A204.1 (cell line): ENCODE data around the gene ISLR.
"Not testable (repeated sequence)": the region's sequence is repeated elsewhere in the genome, so short reads cannot be mapped to it uniquely, and the experiment has no call there.

Experiments
- FAIRE-seq: peaks from 2 replicates; lab custom pipeline; 2012; peaks lifted over from hg19 to GRCh38; lab: Jason Lieb, UNC

ISLR gene

DNA sequence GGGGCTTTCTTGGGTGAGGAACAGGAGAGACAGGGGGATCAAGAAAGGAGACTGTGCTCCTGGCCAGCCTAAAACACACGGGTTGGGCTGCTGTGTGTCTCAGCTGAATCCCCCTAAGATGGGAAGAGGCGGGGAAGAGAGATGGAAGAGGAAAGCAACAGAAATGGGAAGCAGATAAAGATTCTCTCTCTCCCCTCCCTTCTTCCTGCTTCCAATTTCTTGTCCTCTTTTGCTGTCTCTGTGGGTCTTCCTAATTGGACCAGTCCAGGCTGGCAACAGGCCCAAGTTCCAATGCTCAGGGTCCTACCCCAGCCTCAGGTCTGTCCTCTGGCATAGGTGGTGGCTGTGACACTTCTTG, 36.0 kb upstream of the ISLR start:
- no peak for FAIRE-seq

- FAIRE-seq: no peak
Observed at GRCh38 chr15:74138642-74139041, 34.9 kb upstream of the ISLR start.

DNA sequence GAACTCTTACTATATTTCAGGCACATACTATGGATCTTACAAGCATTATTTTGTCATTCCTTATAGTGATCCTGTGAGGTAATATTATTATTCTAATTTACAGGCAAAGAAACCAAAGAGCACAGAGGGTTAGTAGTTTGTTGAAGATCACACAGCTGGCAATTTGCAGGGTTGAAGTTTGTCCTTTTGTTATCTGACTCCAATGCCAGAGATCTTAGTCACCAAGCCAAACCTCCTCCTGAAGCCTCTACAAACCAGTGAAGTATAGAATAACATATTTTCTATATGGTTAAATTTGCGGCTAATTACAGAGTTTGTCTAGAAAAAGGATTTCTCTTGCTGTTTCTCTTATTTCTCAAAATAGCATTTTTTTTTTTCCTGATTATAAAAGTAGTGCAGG, 31.9 kb upstream of the ISLR start:
- FAIRE-seq: no peak

DNA sequence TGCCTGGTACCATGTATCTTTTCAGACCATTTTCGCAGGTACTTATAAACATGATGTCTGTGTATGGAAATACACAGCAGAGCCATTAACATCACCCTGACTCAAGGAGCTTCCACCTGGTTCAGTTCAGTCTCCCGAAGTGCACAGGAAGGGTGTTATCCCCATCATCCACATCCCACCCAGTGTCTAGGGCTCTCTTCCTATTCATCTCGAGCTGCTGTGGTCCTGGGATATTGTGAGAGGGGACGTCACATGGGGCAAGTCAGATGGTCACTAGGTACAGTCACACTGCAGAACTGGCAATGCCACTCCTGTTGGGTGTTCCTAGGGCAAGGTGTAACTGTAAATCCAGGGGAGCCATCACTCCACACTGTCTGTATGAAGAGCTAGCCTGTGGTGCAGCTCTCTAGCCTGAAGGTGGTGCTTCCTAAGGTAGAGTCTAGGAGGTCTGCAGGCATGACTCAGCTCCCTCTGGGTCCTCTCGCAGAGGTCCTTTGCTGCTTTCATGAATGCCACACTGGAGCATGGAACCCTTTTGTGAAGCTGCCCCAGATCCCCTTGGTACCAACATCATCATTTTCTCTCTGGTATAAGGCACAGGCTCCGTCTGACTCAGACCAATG, 29.2 kb upstream of the ISLR start:
- no peak for FAIRE-seq

DNA sequence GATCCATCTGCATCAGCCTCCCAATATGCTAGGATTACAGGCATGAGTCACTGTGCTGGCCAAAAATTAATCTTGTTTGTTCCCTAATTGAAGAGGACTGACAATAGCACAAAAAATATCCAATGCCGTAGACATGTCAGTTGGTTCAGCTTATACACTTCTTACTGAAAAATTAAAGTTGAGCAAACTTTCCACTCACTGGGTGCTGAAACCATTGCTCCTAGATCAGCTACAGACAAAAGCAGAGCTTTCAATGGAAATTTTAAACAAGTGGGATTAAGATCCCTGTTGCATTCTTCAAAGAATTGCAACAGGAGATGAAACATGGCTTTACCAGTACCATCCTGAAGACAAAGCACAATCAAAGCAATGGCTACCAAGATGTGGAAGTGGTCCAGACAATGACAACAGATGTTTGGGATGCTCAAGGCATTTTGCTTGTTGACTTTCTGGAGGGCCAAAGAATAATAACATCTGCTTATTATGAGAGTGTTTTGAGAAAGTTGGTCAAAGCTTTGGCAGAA, 27.2 kb upstream of the ISLR start:
- no peak for FAIRE-seq

GRCh38 chr15:74147051-74147450, 26.5 kb upstream of the ISLR start:
- FAIRE-seq: no peak

GRCh38 chr15:74155766-74156417, 17.6 kb upstream of the ISLR start:
- FAIRE-seq: no peak

DNA sequence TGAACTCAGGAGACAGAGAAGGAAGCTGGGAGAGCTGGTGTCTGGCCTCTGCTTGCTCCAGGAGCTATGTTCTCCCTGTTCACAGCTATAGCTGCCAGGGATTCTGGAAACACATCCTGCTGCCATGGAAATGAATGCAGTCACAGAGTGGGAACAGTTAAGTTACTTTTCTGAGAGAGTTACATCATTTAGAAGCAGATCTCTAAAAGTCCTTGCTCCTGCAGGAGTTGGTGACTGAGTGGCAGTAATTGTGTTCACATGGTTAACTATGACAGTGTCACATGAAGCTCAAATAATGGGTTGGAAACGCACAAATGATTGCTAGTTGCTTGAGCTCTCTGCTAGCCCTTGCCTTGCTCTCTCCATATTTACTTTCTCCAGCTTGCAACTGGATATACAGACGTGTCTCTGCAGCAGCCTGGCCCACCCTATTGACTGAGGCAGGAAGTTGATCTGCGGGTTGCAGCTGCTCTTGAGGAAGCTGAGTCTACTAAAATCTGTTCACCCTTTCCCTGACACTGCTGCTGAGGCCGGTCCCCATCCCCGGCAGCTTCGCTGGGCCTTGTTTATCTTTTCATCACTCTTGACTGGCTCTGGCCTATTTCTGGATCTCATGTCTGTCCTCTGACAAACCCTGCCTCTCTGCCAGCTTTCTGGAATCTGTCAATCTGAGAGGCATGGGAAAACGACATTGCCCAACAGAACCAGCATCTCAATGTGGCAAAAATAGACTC, 16.7 kb upstream of the ISLR start:
- no peak for FAIRE-seq

GRCh38 chr15:74157868-74158827, 15.4 kb upstream of the ISLR start:
- no peak for FAIRE-seq

DNA sequence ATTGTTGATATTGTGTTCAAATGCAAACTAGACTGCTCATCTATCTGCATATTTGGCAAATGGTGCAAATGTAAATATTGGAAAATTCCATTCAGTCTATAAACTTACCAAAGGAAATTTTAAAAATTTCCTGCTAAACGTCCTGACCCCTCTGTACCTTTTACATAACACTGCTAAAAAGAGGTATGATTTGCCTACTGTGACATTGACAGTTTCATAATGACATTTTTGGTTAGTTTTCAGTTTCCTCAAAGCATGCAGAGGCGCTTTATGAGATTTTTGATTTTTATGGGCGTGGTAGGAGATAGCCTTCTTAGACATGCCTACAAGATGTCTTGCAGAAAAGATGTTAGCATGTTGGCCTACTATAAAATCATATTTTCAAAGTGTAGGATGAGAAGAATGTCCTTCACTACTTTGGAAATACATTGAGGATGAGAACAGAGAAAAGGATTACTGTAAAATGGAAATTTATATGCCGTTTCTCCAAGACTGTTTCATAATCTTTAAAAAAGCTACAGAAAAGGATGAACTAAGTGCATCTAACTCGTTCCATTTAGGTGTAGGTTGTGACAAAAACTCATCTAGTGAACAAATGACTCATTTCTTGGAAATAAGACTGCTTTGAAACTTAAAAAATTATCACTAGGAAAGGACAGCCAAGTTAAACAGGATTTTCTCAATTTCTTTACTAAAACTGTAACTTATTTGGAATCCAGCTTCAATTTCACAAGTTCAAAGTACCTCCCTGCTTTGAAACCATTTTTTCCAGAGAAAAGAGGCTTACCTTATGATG, 14.5 kb upstream of the ISLR start:
- no peak for FAIRE-seq

DNA sequence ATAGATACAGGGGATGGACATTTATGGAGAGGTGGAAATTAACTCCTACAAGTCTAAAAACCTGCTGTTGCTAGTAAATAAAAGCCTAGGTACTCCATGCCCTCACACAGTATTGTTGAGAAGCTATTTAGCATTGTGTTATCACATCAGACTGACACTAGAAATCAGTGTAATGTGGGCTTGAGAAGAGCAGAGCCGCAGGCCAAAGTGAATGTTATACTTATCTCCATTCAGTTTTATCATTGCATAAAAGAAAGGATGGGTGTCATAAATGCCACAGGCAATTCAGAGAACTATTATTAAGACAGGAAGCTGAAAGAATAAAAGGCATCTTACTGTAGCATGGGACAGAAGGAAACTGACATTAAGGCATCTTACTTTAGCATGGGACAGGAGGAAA, 13.7 kb upstream of the ISLR start:
- no peak for FAIRE-seq

GRCh38 chr15:74160390-74160789, 13.1 kb upstream of the ISLR start:
- FAIRE-seq: not testable (repeated sequence)

DNA sequence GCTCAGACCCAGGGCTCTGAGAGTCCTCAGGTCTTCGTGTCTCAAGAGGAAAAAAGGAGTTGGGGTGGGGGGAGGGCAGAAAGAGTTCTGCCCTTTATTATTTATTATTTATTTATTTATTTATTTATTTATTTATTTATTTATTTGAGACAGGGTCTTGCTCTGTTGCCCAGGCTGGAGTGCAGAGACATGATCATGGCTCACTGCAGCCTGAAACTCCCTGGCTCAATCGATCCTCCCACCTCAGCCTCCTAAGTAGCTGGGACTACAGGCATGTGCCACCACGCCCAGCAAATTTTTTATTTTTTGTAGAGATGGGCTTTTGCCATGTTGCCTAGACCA, 11.3 kb upstream of the ISLR start:
- FAIRE-seq: not testable (repeated sequence)

- FAIRE-seq: no peak
Observed at GRCh38 chr15:74165461-74165860, 8.0 kb upstream of the ISLR start.

- no peak for FAIRE-seq
Observed at GRCh38 chr15:74167891-74168331, 5.6 kb upstream of the ISLR start.

DNA sequence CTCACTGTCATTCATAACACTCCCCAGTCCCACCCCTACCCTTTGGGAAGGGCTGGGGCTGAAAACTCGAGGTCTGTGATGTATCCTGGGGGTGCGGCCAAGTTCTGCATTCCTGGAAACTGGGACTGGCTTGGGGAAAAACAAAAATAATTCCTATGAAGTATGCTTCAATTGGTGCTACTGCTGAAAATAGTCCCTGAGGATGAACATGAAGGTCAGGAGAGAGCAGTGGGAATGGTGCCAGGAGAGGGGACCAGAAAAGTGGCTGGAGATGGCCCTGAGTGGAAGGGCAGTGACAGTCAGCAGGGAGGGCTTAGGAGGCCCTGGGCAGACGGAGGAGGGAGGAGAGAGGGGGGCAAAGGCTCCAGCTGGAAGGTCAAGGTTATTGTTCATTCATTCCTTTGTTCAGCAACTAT, 4.8 kb upstream of the ISLR start:
- no peak for FAIRE-seq

DNA sequence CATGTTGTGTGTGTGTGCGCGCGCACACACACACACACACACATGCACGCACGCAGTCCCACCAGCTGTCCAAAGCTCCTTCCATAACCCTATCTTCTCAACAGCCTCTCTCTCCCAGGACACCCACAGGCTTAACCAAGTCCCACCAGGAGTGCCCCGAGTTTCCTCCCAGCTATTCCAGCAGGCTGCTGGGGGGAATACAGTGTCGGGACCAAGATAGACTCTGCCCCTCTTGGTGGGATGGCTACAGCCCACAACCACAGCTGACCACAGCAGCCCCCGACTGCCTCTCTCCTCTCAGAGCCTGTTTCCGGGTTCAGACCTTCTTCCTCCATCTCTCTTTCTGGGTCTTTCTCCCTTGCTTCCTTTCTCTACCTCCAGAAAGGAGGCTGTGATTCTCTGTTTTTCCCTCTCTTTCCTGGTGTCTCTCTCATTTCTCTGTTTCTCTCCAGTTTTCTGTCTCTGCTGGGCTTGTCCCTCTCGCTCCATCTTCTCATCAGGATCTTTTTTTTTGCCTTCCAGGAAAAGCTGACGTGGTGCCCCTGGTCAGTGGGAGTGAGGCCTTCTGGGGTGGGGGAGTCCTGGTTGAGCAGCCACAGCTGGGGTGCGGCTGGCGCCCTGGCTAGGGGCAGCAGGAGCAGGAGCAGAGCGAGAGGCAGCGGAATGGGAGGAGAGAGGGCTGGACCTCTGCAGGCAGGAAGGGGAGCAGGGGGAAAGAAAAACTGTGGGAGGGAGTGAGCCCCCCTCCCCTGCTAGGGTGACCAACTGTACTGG, 3.3 kb upstream of the ISLR start:
- no peak for FAIRE-seq

GRCh38 chr15:74170875-74171578, 2.5 kb upstream of the ISLR start:
- FAIRE-seq: no peak

DNA sequence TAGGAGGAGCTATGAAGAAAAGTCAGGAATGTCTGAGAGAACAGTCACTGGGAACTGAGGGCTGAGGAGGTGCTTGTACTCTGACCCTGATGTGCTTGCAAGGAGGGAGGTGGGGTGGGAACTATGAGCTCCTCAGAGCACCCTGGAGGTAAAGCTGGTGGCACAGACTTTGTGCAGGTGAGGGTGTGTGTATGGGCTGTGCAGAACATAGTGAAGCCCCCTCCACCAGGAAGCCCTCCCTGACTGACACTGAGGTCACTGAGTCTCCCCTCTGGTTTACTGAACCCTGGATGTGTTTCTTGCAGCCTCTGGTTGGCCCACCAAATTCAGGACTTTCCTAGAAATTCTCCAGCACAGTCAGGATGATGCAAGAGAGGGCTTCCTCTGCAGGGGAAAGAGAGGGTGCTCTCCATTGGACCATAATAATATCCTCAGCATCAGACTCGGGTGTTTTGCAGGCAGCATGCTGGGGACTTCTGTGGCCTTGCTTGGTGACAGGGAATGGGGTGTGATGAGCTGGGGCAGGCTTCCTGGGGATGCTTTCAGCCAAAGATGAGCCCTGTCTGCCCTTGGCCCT, 1.5 kb upstream of the ISLR start:
- FAIRE-seq: no peak
